LNCAP (cell line): ENCODE data around the gene USP7.

Experiments
- TF ChIP-seq, protein P1 (sequence below): fragments of 450-650 bp; IDR thresholded peaks from 2 replicates; pipeline ENCODE4 v1.5.1; 2017; ENCODE audit warnings: mild to moderate bottlenecking

USP7 gene

DNA sequence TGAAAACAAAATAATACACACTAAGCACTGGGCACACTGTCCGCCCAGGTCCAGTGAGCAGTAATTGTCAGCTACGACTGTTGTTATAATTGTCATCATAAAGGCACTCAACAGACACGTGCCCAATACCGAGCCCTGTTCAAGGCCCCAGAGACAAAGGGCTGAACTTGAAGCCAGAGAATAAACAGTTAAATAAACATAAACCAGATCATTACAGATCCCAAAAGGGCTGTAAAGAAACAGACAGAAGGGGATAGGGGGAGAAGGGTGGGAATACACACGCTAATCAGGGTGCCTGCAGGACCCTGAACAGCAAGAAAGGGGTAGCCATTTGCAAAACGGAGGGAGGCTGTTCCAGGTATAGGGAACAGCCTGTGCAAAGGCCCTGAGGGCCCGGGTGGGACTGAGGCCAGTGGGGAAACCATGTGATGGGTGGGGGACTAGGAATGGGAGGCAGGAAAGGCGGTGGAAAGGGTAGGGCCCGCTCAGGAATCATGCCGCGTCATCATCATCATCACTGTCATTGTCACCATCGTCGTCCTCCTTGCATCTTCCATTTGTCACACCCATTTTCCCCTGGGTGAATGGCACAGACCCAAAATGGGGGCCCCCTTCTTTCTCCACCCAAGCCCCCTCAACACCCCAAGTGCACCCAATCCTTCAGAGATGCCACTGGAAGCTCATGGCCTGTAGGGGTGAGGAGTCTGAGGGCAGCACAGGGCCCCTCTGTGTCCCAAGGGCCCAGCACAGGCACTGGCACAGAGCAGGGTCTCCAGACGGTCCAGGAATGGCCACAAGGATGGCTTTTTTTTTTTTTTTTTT is 101.2 kb downstream of the USP7 start:
- TF ChIP-seq, protein P1, sequence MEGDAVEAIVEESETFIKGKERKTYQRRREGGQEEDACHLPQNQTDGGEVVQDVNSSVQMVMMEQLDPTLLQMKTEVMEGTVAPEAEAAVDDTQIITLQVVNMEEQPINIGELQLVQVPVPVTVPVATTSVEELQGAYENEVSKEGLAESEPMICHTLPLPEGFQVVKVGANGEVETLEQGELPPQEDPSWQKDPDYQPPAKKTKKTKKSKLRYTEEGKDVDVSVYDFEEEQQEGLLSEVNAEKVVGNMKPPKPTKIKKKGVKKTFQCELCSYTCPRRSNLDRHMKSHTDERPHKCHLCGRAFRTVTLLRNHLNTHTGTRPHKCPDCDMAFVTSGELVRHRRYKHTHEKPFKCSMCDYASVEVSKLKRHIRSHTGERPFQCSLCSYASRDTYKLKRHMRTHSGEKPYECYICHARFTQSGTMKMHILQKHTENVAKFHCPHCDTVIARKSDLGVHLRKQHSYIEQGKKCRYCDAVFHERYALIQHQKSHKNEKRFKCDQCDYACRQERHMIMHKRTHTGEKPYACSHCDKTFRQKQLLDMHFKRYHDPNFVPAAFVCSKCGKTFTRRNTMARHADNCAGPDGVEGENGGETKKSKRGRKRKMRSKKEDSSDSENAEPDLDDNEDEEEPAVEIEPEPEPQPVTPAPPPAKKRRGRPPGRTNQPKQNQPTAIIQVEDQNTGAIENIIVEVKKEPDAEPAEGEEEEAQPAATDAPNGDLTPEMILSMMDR, result no peak

DNA sequence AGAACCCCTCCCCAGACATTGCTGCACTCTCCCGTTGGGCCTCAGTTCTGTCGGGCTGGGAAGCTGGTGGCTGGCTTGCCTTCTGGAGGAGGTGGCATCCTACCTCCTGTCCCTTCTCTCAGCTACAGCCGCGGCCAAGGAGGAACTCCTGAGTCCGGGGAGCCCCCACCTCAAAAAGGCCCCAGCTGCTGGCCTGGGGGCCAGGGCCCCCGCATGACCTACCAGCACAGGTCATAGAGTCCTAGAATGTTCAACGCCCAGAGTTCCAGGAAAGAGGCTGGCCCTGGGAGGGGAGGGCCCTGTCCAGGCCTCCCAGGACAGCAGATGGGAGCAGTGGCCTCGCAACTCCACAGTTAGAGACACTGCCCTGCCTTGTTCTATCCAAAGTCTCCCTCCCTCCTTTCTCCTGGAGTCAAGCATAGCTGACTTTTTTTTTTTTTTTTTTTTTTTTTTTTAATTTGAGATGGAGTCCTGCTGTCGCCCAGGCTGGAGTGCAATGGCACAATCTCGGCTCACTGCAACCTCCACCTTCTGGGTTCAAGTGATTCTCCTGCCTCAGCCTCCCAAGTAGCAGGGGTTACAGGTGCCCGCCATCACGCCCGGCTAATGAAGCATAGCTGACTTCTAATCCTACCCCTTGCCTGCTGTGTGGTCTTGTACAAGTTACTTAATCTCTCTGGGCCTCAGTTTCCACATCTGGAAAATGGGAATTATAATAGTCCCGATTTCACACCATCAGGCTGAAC is 102.0 kb downstream of the USP7 start:
- TF ChIP-seq, protein P1, result no peak

DNA sequence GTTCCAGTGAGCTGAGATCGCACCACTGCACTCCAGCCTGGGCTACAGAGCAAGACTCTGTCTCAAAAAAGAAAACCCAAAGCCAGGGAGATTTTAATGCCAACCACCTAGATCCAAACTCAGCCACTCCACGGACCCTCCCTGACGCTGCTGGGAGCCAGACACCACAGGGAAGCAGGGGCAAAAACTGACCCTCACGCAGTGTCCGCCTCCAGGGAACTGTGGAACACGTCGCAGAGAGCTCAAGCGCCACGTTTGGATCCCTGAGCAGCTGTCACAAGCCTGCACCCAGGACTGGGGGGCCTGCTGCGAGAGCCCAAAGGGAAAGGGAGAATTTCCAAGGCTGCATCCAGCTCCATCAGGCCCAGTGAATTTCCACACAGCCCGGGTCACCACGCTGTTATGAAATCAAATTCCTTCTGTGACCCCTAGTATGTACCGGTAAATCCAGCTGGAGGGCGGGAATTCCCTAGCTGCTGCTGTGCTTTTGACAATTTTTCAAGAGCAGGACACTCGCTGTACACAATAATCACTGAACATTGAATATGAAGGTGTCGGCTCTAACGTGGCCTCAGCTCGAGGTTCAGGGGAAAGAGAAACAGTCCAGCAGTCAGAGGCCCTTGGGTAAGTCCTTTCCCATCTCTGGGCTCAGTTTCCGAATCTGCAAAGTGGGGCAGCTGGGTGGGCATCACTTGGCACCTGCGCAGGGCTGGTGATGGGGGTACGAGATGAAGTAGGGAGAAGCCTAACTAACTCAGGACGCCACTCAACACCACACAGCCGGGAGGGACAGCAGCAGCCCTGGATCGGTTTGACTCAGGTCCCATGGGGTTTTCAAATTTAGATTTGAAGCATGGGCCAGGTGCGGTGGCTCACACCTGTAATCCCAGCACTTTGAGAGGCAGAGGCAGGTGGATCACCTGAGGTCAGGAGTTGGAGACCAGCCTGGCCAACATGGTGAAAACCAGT is 103.5 kb downstream of the USP7 start:
- TF ChIP-seq, protein P1, result no peak

DNA sequence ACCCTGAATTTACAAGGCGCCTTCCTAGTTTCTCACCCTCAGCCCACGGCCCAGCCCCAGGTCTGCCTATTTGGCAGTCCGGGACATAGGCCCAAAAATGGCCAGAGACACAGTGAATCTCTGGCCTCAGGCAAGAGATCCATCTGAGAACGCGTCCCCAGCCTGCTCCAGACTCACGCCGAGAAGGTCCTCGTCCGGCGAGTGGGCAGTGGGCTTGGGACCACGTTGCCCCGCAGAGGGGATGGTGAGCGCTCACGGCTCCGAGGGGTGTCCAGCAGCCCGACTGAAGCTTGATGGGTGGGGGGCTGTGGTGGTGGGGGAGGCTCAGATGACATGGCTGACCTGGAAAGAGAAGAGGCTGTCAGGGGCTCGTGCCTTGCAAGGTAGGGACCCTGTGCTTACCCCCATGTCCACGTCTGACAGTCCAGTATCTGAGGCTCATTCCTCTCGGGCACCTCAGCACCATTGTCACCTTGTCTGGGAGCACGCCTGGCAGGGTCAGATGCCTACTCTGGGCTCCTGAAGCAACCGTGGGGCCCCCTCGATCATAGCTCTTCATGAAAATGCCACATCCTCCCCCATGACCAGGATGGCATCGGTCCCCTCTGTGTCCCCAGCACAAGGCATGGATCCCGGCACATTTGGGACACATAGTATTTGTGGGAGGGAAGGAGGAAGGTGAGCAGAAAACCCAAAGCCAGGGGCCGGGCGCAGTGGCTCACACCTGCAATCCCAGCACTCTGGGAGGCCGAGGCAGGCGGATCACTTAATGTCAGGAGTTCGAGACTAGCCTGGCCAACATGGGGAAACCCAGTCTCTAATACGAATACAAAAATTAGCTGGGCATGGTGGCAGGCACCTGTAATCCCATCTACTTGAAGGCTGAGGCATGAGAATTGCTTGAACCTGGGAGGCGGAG is 104.5 kb downstream of the USP7 start:
- TF ChIP-seq, protein P1, result no peak

DNA sequence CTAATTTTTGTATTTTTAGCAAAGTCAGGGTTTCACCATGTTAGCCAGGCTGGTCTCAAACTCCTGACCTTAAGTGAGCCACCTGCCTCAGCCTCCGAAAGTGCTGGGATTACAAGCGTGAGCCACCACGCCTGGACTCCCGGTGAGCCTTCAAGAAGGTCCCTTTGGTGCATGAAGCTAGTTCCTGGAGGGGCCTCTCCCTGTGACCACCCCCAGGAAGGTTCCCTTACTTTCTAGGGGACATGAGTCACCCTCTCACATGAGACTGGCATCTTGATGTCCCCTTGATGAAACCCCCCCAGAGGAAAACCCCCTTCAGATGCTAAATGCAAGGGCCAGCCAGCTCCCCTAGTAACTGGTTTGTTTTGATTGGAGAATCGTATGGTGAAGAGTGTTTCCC is 107.7 kb downstream of the USP7 start:
- TF ChIP-seq, protein P1, result no peak

DNA sequence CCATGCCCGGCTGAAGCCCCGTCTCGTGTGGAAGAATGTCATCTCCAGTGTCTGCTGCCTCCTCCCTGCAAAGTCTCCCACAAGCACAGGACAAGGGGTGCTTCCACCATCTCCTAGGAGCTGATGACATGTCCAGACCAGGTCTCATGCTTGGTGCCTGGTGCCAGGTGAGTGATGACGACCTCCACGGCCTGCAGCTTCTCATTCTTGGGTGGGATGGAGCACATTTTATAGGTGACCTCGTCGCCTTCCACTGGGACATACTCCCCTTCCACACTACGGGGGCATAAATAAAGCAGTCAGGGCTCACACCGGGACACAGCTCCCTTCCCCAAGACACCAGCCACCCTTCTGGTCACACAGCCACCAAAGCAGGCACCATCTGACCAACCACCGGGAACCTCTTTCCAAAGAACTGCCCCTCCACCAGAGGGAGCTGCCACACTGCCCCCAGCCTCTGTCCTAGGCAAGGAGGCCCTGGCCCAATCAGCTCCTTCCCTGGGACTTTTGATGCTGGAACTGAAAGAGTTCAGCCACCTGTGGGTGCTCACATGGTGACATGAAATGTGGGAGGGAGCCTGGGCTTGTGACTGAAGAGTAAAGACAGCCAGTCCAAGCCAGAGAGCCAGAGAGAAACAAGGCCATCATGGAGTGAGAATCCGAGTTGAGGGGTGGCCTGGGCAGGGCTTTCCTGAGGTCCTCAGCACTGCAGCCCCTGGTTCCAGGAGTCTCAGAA is 108.5 kb downstream of the USP7 start:
- TF ChIP-seq, protein P1, result 0 out of 2 replicates have a peak, but pooled peaks have one; percentile 14
